ENCODE data around the gene TRRAP. TPM values are rescaled to one million over a fixed set of nuclear protein-coding genes. Genes with fewer than 3 reads are reported as not detected.
A peak's percentile ranks its signal among the peaks of the same experiment; 100 is the strongest.

Gene TRRAP
- total RNA-seq, 2 experiments from 2014 or later = 45.5 to 48.2 TPM

DNA sequence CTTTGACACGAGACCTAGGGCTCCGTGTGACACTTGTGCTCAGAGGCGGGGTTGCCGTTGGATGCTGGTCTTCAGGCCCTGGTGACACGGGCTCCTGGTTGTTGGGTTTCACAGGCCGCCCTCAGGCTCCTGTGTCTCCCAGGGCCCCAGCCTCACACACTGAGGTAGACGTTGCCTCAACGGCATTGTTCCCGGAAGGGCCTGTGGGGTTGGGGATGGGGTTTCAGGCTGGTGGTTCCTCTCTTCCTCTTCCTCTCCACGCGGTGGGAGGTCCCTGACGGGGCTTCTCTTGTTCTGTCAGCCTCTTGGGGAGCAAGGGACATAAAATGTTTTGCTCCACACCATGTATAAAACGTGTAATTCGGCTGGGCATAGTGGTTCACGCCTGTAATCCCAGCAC lies 125.1 kb downstream of the TRRAP start:
- no peak for TF ChIP-seq CTCF (IDR thresholded peaks at IDR 0.05)
- POLR2A ChIA-PET = interaction anchor here (1.0 kb wide), 1 partner anchor 13 kb away, joined by 3 read pairs; no protein-coding TSS in a partner anchor
- Mint-ChIP-seq H3K27ac (peak overlapping the region; percentile 96), H3K9me3 (no peaks in the 10 kb centered on the region), H3K36me3 (ENCODE audit: low read depth) (peaks cover 46% of the 10 kb centered on the region), H3K4me1 (ENCODE audit: low read depth) (peaks cover 29% of the 10 kb centered on the region), H3K27me3 (no peaks in the 10 kb centered on the region), H3K4me3 (no peak overlapping the region)
- no peak for ATAC-seq
- CTCF ChIA-PET = no interaction called here
- intact Hi-C loops (cut with micrococcal nuclease) = no loop called here
- no peak for DNase-seq

DNA sequence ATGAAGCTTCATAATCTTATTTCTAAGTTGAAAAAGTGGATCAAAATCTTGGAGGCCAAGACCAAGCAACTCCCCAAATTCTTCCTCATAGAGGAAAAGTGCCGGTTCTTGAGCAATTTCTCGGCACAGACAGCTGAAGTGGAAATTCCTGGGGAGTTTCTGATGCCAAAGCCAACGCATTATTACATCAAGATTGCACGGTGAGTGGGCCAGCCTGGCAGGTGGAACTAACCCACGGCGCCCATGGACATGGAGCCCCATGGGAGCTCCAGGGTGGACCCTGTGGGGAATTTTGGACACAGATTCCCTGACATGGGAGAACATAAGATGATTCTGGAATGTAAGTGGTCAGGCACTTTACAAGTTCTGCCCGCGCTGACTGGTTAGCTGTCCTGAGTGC lies 125.9 kb downstream of the TRRAP start:
- DNase-seq (no peak), ATAC-seq (no peak)
- no peak for TF ChIP-seq CTCF (IDR thresholded peaks at IDR 0.05)
- ChIA-PET CTCF (no interaction called here), POLR2A (interaction anchor here (1.0 to 1.2 kb wide), 2 partner anchors 8 to 31 kb away, joined by 3 read pairs; no protein-coding TSS in a partner anchor)
- peaks cover 29% of the 10 kb centered on the region for H3K4me1 Mint-ChIP-seq (ENCODE audit: low read depth)
- peaks cover 51% of the 10 kb centered on the region for H3K36me3 Mint-ChIP-seq (ENCODE audit: low read depth)
- H3K27me3 Mint-ChIP-seq = no peaks in the 10 kb centered on the region
- no peak overlapping the region for H3K27ac Mint-ChIP-seq
- H3K4me3 Mint-ChIP-seq = no peak overlapping the region
- no peaks in the 10 kb centered on the region for H3K9me3 Mint-ChIP-seq
- intact Hi-C loops (cut with micrococcal nuclease) = no loop called here

DNA sequence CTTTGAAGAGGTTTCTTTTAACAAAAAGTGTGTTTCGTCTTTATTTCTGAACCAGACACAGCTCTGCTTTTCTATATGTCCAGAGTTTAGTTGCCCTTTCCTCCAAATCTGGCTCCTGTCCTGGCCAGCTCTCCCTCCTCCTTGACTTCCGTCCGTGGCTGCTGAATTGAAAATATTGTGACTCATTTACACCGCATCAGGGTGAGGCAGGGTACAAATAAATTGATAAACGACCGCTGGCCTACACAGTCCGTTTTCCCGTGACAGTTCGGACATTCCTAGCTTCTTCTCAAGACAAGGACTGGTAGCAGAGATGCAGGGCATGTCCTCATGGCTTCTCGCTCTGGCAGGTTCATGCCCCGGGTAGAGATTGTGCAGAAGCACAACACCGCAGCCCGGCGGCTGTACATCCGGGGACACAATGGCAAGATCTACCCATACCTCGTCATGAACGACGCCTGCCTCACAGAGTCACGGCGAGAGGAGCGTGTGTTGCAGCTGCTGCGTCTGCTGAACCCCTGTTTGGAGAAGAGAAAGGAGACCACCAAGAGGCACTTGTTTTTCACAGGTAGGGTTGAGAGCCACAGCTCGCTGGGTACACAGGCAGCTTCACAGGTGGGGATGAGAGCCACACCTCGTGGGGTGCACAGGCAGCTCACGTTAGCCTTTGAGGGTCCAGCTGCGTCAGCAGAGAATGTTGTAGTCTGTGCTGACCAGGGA lies 126.6 kb downstream of the TRRAP start:
- ChIA-PET CTCF (interaction anchor here (0.6 to 1.4 kb wide), 2 partner anchors 8 to 35 kb away, joined by 3 to 5 read pairs; no protein-coding TSS in a partner anchor), POLR2A (interaction anchor here (1.0 to 1.2 kb wide), 2 partner anchors 8 to 30 kb away, joined by 3 read pairs; no protein-coding TSS in a partner anchor)
- H3K36me3 Mint-ChIP-seq (ENCODE audit: low read depth) = peaks cover 46% of the 10 kb centered on the region
- H3K27me3 Mint-ChIP-seq = no peaks in the 10 kb centered on the region
- DNase-seq (no peak), ATAC-seq (no peak)
- H3K9me3 Mint-ChIP-seq = no peaks in the 10 kb centered on the region
- H3K4me3 Mint-ChIP-seq = no peak overlapping the region
- H3K4me1 Mint-ChIP-seq (ENCODE audit: low read depth) = peaks cover 24% of the 10 kb centered on the region
- no peak for TF ChIP-seq CTCF (IDR thresholded peaks at IDR 0.05)
- intact Hi-C loops (cut with micrococcal nuclease) = no loop called here
- H3K27ac Mint-ChIP-seq = no peak overlapping the region

DNA sequence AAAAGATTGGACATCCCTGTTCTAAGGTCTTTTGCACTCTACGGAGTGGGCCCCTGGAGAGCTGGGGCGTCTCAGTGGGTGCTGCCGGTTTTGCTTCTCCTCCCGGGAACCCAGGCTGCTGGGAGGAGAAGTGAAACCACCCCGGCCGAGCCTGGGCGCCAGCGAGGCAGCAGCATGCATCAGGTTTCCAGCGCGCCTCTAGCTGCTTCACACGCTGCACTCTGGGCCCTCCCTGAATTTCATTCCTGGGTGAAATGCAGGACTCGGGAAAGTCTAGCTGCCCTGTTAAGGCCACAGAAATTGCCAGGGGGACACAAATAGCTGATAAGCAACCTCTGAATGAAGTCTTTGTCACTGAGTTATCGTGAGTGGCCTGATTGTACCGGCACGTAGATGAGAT lies 127.4 kb downstream of the TRRAP start:
- H3K9me3 Mint-ChIP-seq = no peaks in the 10 kb centered on the region
- ATAC-seq (no peak), DNase-seq (no peak)
- H3K4me3 Mint-ChIP-seq = no peak overlapping the region
- H3K36me3 Mint-ChIP-seq (ENCODE audit: low read depth) = peaks cover 51% of the 10 kb centered on the region
- TF ChIP-seq CTCF (IDR thresholded peaks at IDR 0.05) = no peak
- H3K27ac Mint-ChIP-seq = no peak overlapping the region
- no peaks in the 10 kb centered on the region for H3K27me3 Mint-ChIP-seq
- intact Hi-C loops (cut with micrococcal nuclease) = no loop called here
- POLR2A ChIA-PET = interaction anchor here (0.5 kb wide), 1 partner anchor 382 kb away, joined by 3 read pairs; no protein-coding TSS in a partner anchor
- CTCF ChIA-PET = interaction anchor here (0.6 to 1.4 kb wide), 3 partner anchors 9 to 305 kb away, joined by 3 to 5 read pairs (median 3); no protein-coding TSS in a partner anchor
- H3K4me1 Mint-ChIP-seq (ENCODE audit: low read depth) = peaks cover 20% of the 10 kb centered on the region

DNA sequence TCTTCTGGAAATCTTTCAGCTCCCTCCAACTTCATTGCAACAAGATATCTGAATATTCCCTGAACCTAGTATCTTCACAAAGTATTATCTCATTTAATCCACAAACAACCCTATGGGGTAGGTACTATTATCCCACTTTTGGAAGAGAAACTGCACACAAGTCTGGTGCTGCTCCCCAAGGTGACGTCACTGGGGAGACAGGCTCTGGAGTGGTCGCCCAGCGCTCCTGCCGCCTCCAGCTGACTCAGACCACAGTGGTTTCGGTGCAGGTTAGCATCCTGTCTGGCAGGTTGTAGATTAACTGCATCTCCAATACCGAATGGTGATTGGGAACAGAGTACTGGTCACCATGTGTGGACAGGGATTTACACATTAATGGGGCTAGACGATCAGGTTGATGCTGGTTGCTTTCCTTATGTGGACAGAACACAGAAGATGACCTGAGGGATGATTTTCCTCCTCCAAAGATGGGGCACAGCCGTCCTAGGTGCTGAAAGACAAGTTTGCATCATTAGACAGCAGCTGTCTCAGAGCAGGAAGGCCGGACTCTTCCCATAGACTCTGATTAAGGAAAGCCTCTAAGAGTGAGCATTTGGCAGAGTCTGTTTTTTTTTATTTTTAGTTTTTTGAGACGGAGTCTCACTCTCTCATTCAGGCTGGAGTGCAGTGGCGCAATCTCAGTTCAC lies 128.6 kb downstream of the TRRAP start:
- no peaks in the 10 kb centered on the region for H3K9me3 Mint-ChIP-seq
- no peaks in the 10 kb centered on the region for H3K27me3 Mint-ChIP-seq
- CTCF ChIA-PET = interaction anchor here (0.9 to 1.4 kb wide), 2 partner anchors 33 to 304 kb away, joined by 3 to 5 read pairs; no protein-coding TSS in a partner anchor
- H3K4me3 Mint-ChIP-seq = no peak overlapping the region
- intact Hi-C loops (cut with micrococcal nuclease) = no loop called here
- no peak overlapping the region for H3K27ac Mint-ChIP-seq
- H3K4me1 Mint-ChIP-seq (ENCODE audit: low read depth) = peaks cover 9% of the 10 kb centered on the region
- DNase-seq (no peak), ATAC-seq (no peak)
- peaks cover 55% of the 10 kb centered on the region for H3K36me3 Mint-ChIP-seq (ENCODE audit: low read depth)
- no peak for TF ChIP-seq CTCF (IDR thresholded peaks at IDR 0.05)
- POLR2A ChIA-PET = no interaction called here
